Loucy (cell line): ENCODE results near the gene BARX1.

Experiments
- H2AFZ ChIP-seq: fragments of 200-600 bp; sonication (generic); 2 replicates; pipeline ENCODE4 v1.6.0; 2016; ENCODE audit warnings: antibody characterized with exemption, mild to moderate bottlenecking, low read length, moderate library complexity
- H3F3A ChIP-seq: fragments of 200-600 bp; 2 replicates; pipeline ENCODE4 v1.6.0; 2016; ENCODE audit warnings: antibody characterized with exemption, low read depth, mild to moderate bottlenecking
- H3K27me3 ChIP-seq: fragments of 200-600 bp; sonication (generic); 2 replicates; pipeline ENCODE4 v1.6.1; 2014; ENCODE audit warnings: low read length, mild to moderate bottlenecking; ENCODE audit not compliant: insufficient read depth, poor library complexity, severe bottlenecking
- H3K36me3 ChIP-seq: fragments of 200-600 bp; sonication (generic); 2 replicates; pipeline ENCODE4 v1.6.1; 2016; ENCODE audit warnings: low read length; ENCODE audit not compliant: insufficient read depth
- H3K4me1 ChIP-seq: fragments of 200-600 bp; sonication (generic); 2 replicates; pipeline ENCODE4 v1.5.1; 2014; ENCODE audit warnings: low read length, mild to moderate bottlenecking; ENCODE audit not compliant: insufficient read depth, poor library complexity, severe bottlenecking
- H3K4me2 ChIP-seq: fragments of 200-600 bp; sonication (generic); 2 replicates; pipeline ENCODE4 v1.6.0; 2014; ENCODE audit warnings: antibody characterized with exemption, low read length, low read depth, mild to moderate bottlenecking; ENCODE audit not compliant: poor library complexity, severe bottlenecking
- H3K4me3 ChIP-seq: fragments of 200-600 bp; sonication (generic); 2 replicates; pipeline ENCODE4 v1.5.1; 2014; ENCODE audit warnings: low read length, mild to moderate bottlenecking, mixed read lengths; ENCODE audit not compliant: poor library complexity, severe bottlenecking
- H3K79me2 ChIP-seq: fragments of 200-600 bp; sonication (generic); 2 replicates; pipeline ENCODE4 v1.6.1; 2014; ENCODE audit warnings: low read length; ENCODE audit not compliant: insufficient read depth
- H3K9ac ChIP-seq: fragments of 200-600 bp; sonication (generic); 2 replicates; pipeline ENCODE4 v1.6.0; 2014; ENCODE audit warnings: mild to moderate bottlenecking, low read depth, low read length, moderate library complexity; ENCODE audit not compliant: poor library complexity, severe bottlenecking
- H3K9me2 ChIP-seq: fragments of 200-600 bp; sonication (generic); replicated peaks from 2 replicates; pipeline ENCODE4 v1.6.1; 2016; ENCODE audit warnings: low read depth, low read length, mixed read lengths
- H3K9me3 ChIP-seq: fragments of 200-600 bp; sonication (generic); 2 replicates; pipeline ENCODE4 v1.6.1; 2014; ENCODE audit warnings: mild to moderate bottlenecking, antibody characterized with exemption, low read length, low read depth; ENCODE audit not compliant: insufficient read depth
- H4K20me1 ChIP-seq: fragments of 200-600 bp; sonication (generic); 2 replicates; pipeline ENCODE4 v1.6.0; 2014; ENCODE audit warnings: antibody characterized with exemption, low read length, mild to moderate bottlenecking; ENCODE audit not compliant: insufficient read depth, poor library complexity, severe bottlenecking
- EZH2phosphoT487 ChIP-seq: fragments of 200-600 bp; IDR thresholded peaks from 2 replicates; pipeline ENCODE4 v1.6.1; 2018; ENCODE audit warnings: antibody characterized with exemption, mild to moderate bottlenecking, moderate library complexity, borderline replicate concordance
- TF ChIP-seq, protein P1 (sequence below): fragments of 200-600 bp; sonication (generic); conservative IDR thresholded peaks from 2 replicates; pipeline ENCODE4 v1.5.1; 2014; ENCODE audit warnings: mild to moderate bottlenecking, antibody characterized with exemption, low read length

Gene BARX1

DNA sequence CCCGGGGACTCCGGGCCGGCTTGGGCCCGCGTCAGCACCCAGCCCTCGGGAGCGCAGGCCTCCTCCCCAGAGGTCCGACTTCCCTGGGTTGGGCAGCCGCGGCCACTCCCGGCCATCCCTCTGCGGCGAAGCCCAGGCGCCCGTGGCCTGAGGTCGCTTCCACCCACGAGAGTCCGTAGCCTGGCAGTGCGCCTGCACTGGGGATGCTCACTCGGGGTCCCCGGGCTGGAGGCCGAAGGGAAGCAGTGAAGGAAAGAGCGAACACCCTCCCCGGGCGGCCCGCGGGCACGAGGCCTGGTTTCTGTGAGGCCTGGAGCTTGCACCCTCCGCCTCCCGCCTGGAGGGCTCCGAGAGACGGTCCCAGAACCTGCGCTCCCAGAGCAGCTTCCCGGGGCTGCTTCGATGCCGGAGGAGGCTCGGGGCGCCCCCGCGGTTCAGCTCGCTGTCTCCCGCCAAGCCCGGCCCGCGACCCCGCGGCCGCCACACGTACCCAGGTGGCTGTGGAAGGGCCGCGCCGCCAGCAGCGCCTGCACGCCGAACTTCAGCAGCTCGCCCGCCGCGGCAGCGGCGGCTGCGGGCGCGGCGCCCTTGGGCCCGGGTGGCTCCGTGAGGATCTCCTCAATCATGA is 607 bp downstream of the BARX1 start:
- H2AFZ ChIP-seq: no peak overlapping the region
- no peaks in the 10 kb centered on the region for H3K4me1 ChIP-seq
- H4K20me1 ChIP-seq: no peaks in the 10 kb centered on the region
- no peak overlapping the region for H3K4me3 ChIP-seq
- H3F3A ChIP-seq: no peaks in the 10 kb centered on the region
- H3K27me3 ChIP-seq: no peaks in the 10 kb centered on the region
- H3K9me2 ChIP-seq: no peaks in the 10 kb centered on the region
- H3K36me3 ChIP-seq: no peaks in the 10 kb centered on the region
- TF ChIP-seq, protein P1, sequence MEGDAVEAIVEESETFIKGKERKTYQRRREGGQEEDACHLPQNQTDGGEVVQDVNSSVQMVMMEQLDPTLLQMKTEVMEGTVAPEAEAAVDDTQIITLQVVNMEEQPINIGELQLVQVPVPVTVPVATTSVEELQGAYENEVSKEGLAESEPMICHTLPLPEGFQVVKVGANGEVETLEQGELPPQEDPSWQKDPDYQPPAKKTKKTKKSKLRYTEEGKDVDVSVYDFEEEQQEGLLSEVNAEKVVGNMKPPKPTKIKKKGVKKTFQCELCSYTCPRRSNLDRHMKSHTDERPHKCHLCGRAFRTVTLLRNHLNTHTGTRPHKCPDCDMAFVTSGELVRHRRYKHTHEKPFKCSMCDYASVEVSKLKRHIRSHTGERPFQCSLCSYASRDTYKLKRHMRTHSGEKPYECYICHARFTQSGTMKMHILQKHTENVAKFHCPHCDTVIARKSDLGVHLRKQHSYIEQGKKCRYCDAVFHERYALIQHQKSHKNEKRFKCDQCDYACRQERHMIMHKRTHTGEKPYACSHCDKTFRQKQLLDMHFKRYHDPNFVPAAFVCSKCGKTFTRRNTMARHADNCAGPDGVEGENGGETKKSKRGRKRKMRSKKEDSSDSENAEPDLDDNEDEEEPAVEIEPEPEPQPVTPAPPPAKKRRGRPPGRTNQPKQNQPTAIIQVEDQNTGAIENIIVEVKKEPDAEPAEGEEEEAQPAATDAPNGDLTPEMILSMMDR: no peak
- TF ChIP-seq EZH2phosphoT487: no peak
- H3K79me2 ChIP-seq: no peaks in the 10 kb centered on the region
- H3K9ac ChIP-seq: no peak overlapping the region
- peaks cover 5% of the 10 kb centered on the region; the same call in 1 of the 2 replicates for H3K9me3 ChIP-seq
- no peak overlapping the region for H3K4me2 ChIP-seq

DNA sequence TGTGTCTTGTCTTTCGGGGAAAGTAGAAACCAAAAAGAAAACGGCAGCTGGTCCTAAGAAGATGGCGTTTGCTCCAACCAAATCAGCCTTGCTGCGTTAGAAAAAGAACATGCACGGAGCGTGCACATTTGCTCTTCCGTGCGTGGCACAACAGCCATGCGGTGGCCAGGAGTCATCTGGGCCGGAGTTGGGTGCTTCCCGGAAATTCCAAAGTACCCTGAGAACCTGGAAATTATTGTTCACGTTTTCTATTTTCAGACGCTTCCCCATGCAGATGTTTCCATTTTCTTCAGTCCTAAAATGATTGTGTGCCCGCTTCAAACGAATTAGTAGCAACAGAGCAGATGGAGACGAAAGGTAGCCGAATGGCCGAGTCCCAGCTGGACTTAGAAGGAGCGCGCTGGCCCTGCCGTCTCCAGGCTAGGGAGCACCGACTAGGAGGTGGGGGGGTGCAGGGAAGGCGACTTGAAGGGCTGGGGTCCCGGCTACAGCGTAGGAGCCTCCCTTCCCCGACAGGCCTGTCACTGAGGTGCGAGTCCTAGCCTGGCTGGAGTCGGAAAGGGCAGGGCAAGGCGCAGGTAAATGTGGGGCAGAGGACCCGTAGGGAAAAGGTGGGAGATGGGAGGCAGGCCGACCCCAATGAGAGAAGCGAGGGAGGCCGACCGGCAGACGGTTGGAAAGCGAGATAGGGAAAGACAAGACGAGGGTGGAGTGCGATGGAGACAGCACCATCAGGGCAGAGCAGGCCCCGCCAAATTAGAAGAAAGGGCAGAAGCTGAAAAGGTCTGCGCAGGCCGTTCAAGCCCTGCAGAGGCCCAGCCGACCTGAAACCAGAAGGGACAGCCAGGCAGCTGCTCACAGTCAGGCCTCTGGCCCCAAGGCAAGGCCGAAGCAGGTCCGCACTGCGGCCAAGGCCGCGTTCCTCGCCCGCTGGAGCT is 1.4 kb downstream of the BARX1 start:
- Histone ChIP-seq H3K36me3 (no peaks in the 10 kb centered on the region), H3K79me2 (no peaks in the 10 kb centered on the region), H3K9me3 (peaks cover 5% of the 10 kb centered on the region; the same call in 1 of the 2 replicates), H3K9ac (no peak overlapping the region), H3K9me2 (no peaks in the 10 kb centered on the region), H3F3A (no peaks in the 10 kb centered on the region), H2AFZ (no peak overlapping the region), H3K4me1 (no peaks in the 10 kb centered on the region), H3K4me2 (no peak overlapping the region), H4K20me1 (no peaks in the 10 kb centered on the region), H3K27me3 (no peaks in the 10 kb centered on the region), H3K4me3 (no peak overlapping the region)
- TF ChIP-seq, protein P1: no peak
- TF ChIP-seq EZH2phosphoT487: no peak

DNA sequence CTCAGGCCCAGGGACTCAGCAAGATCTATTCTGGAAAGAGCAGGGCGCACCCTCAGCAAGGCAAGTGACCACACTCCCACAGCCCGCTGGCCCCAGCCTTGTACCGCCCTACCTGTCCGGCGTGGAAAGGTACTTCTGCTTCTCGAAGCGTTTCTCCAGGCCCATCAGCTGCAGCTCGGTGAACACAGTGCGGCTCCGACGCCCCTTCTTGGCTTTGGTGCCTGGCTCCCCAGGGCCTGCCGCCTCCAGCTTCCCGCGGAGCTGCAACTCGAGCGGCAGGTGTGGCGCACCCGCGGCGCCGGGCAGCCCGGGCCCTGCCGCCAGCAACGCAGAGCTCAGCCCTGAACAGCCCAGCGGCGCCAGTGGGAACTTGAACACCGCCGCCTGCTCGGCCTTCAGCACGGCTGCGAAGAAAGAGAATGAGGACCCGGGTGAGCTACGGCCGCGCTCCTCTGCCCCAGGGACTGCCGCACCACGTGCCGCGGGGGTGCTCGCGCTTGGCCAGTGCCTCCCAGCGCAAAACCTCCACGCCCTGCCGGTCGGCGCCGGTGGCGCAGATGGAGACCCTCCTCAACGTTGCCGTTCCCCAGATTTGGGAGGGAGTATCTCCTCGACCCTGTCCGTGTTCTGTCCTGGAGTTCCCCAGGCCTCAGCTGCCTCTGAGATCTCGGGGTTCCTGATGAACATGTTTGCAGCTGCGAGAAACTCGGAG is 2.2 kb downstream of the BARX1 start:
- H3K36me3 ChIP-seq: no peaks in the 10 kb centered on the region
- H3F3A ChIP-seq: no peaks in the 10 kb centered on the region
- H4K20me1 ChIP-seq: no peaks in the 10 kb centered on the region
- peaks cover 5% of the 10 kb centered on the region; the same call in 1 of the 2 replicates for H3K9me3 ChIP-seq
- no peak overlapping the region for H2AFZ ChIP-seq
- no peaks in the 10 kb centered on the region for H3K27me3 ChIP-seq
- H3K9me2 ChIP-seq: no peaks in the 10 kb centered on the region
- no peaks in the 10 kb centered on the region for H3K4me1 ChIP-seq
- no peak overlapping the region for H3K9ac ChIP-seq
- no peak overlapping the region for H3K4me2 ChIP-seq
- no peak overlapping the region for H3K4me3 ChIP-seq
- no peaks in the 10 kb centered on the region for H3K79me2 ChIP-seq
- TF ChIP-seq, protein P1: no peak
- no peak for TF ChIP-seq EZH2phosphoT487
